HepG2 (cell line): Measurements from ENCODE around the gene VSTM2A. TPM values are rescaled to one million over a fixed set of nuclear protein-coding genes. Genes with fewer than 3 reads are reported as not detected.

Experiments used
- CBX5 ChIP-seq: sonication (generic); formaldehyde crosslinking; IDR thresholded peaks from 2 replicates; pipeline ENCODE4 v1.4.0; 2020; ENCODE audit warnings: missing genetic modification reagents, borderline replicate concordance
- FLYWCH1 ChIP-seq: sonication (generic); formaldehyde crosslinking; IDR thresholded peaks from 2 replicates; pipeline ENCODE4 v1.8.1; 2023; ENCODE audit warnings: mild to moderate bottlenecking, missing genetic modification reagents
- FOSL2 ChIP-seq: sonication (generic); formaldehyde crosslinking; IDR thresholded peaks from 2 replicates; pipeline ENCODE4 v1.4.0; 2020; ENCODE audit warnings: missing genetic modification reagents
- GABPB1 ChIP-seq: IDR thresholded peaks from 2 replicates; pipeline ENCODE4 v1.6.1; 2016; ENCODE audit warnings: mild to moderate bottlenecking, missing genetic modification reagents, moderate library complexity, missing compliant biosample characterization
- GATA4 ChIP-seq: sonication (generic); IDR thresholded peaks from 2 replicates; pipeline ENCODE4 v1.6.1; 2016; ENCODE audit warnings: antibody characterized with exemption, low read depth, borderline replicate concordance
- MATR3 ChIP-seq: sonication (generic); formaldehyde crosslinking; IDR thresholded peaks from 2 replicates; pipeline ENCODE4 v1.4.0; 2020; ENCODE audit warnings: missing genetic modification reagents
- NR2F6 ChIP-seq, 2 experiments: IDR thresholded peaks; 2 replicates each; pipeline ENCODE4 v1.6.1; 2016; ENCODE audit warnings: antibody characterized with exemption in 1 of 2, mild to moderate bottlenecking in 1 of 2
- POGZ ChIP-seq: sonication (generic); formaldehyde crosslinking; IDR thresholded peaks from 2 replicates; pipeline ENCODE4 v1.4.0; 2020; ENCODE audit warnings: mild to moderate bottlenecking, missing genetic modification reagents
- SAFB2 ChIP-seq: sonication (generic); formaldehyde crosslinking; IDR thresholded peaks from 2 replicates; pipeline ENCODE4 v1.5.1; 2020; ENCODE audit warnings: missing genetic modification reagents, low read depth, mild to moderate bottlenecking, borderline replicate concordance
- SMAD1 ChIP-seq: sonication (generic); formaldehyde crosslinking; IDR thresholded peaks from 2 replicates; pipeline ENCODE4 v1.4.0; 2020; ENCODE audit warnings: missing genetic modification reagents, low read depth, mild to moderate bottlenecking, borderline replicate concordance
- TBL1XR1 ChIP-seq: fragments of 150-350 bp; IDR thresholded peaks from 2 replicates; pipeline ENCODE4 v1.6.1; 2014; ENCODE audit warnings: borderline replicate concordance, low read length; ENCODE audit not compliant: partially characterized antibody
- ZFP36L2 ChIP-seq: sonication (generic); formaldehyde crosslinking; IDR thresholded peaks from 2 replicates; pipeline ENCODE4 v1.4.0; 2020; ENCODE audit warnings: missing genetic modification reagents
- ZMYM3 ChIP-seq: sonication (generic); formaldehyde crosslinking; IDR thresholded peaks from 2 replicates; pipeline ENCODE4 v1.5.1; 2020; ENCODE audit warnings: mild to moderate bottlenecking, missing genetic modification reagents
- ZNF460 ChIP-seq: sonication (generic); formaldehyde crosslinking; IDR thresholded peaks from 2 replicates; pipeline ENCODE4 v1.5.1; 2020; ENCODE audit warnings: missing genetic modification reagents, mild to moderate bottlenecking, borderline replicate concordance
- ZNF883 ChIP-seq: sonication (generic); formaldehyde crosslinking; IDR thresholded peaks from 2 replicates; pipeline ENCODE4 v1.5.1; 2020; ENCODE audit warnings: mild to moderate bottlenecking, missing genetic modification reagents; ENCODE audit errors: not compliant biosample characterization
- ZNF891 ChIP-seq: sonication (generic); formaldehyde crosslinking; IDR thresholded peaks from 2 replicates; pipeline ENCODE4 v1.5.0; 2020; ENCODE audit warnings: mild to moderate bottlenecking, missing genetic modification reagents
- polyA plus RNA-seq, 8 experiments: library from polyadenylated mRNA; depleted of rRNA in 3 of 8; stranded (reverse) in 7 of 8; unstranded in 1 of 8; fragments of >200 nt; fragmentation: Illumina TruSeq in 4 of 8; extraction: Trizol in 4 of 8; gene quantifications; 2 replicates each; pipeline versions ENCODE4 v1.2.1 to v1.2.3, GENCODE V29; 2011 to 2016; ENCODE audit warnings: low read depth in 4 of 8, missing spikeins in 1 of 8, mixed read lengths in 1 of 8; ENCODE audit not compliant: insufficient read depth in 1 of 8
- total RNA-seq, 5 experiments: library from RNA; depleted of rRNA; stranded (reverse); fragments of >200 nt; fragmentation: Illumina TruSeq; extraction: Trizol; gene quantifications; 2 replicates each; pipeline ENCODE4 v1.2.3, GENCODE V29; 2016; ENCODE audit warnings: low read depth in 1 of 5
- TF ChIP-seq, protein P1 (sequence below): sonication (generic); formaldehyde crosslinking; IDR thresholded peaks from 2 replicates; pipeline ENCODE4 v1.4.0; 2020; ENCODE audit warnings: missing genetic modification reagents
- TF ChIP-seq, protein P2 (sequence below): sonication (generic); formaldehyde crosslinking; IDR thresholded peaks from 2 replicates; pipeline ENCODE4 v1.4.0; 2020; ENCODE audit warnings: missing genetic modification reagents
- TF ChIP-seq, protein P3 (sequence below): sonication (generic); formaldehyde crosslinking; IDR thresholded peaks from 2 replicates; pipeline ENCODE4 v1.8.1; 2023; ENCODE audit warnings: mild to moderate bottlenecking, moderate library complexity, missing genetic modification reagents

The VSTM2A gene
- total and polyA plus RNA-seq, 2 of the 13 experiments (the other 11 are each of a cell fraction or from before 2014, with no cell fraction given), result not detected

DNA sequence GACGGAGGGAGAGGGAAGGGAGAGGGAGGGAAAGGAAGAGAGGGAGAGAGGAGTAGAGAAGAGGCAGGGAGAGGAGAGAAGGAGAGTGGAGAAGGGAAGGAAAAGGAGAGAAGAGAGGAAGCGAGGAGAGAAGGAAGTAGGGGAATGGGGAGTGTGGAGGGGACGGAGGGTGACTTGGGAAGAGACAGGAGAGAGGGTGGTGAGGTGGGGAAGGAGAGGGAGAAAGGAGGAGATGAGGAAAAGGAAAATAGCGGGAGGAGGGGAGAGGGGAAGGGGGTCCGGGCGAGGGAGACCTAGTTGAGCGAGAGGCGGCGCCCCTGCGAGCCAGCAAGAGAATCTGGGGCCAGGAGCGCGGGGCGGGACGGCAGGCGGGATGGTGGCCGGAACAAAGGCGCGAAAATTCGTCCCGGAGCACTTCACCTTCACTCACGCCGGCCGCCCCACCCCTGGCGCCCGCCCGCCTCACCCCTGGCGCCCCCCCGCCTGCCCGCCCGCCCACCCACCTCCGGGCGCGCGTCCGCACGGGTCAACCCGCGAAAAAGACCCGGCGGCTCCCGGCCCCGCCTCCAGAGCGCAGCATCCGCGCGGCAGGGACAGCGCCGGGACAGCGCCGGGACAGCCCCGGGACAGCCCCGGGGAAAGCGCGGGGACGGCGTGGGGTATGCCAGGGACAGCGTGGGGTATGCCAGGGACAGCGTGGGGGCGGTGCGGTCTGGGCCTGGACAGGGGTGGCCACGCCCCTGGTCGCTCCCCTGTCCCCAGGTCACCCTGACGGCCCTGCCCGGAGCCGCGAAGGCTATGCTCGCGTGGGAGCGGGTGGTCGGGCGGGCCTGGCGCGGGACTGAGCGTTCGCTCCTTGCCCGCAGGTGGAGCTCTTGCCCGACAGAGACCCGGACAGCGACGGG, 4.2 kb downstream of the VSTM2A start (continued):
- TF ChIP-seq TBL1XR1, result no peak
- TF ChIP-seq ZNF883 (CRISPR knock-in tag), result no peak
- no peak for TF ChIP-seq CBX5 (CRISPR knock-in tag)
- TF ChIP-seq ZNF460 (CRISPR knock-in tag), result no peak
- no peak for TF ChIP-seq FOSL2 (CRISPR knock-in tag)
- TF ChIP-seq FLYWCH1 (CRISPR knock-in tag), result no peak
- TF ChIP-seq, protein P1, sequence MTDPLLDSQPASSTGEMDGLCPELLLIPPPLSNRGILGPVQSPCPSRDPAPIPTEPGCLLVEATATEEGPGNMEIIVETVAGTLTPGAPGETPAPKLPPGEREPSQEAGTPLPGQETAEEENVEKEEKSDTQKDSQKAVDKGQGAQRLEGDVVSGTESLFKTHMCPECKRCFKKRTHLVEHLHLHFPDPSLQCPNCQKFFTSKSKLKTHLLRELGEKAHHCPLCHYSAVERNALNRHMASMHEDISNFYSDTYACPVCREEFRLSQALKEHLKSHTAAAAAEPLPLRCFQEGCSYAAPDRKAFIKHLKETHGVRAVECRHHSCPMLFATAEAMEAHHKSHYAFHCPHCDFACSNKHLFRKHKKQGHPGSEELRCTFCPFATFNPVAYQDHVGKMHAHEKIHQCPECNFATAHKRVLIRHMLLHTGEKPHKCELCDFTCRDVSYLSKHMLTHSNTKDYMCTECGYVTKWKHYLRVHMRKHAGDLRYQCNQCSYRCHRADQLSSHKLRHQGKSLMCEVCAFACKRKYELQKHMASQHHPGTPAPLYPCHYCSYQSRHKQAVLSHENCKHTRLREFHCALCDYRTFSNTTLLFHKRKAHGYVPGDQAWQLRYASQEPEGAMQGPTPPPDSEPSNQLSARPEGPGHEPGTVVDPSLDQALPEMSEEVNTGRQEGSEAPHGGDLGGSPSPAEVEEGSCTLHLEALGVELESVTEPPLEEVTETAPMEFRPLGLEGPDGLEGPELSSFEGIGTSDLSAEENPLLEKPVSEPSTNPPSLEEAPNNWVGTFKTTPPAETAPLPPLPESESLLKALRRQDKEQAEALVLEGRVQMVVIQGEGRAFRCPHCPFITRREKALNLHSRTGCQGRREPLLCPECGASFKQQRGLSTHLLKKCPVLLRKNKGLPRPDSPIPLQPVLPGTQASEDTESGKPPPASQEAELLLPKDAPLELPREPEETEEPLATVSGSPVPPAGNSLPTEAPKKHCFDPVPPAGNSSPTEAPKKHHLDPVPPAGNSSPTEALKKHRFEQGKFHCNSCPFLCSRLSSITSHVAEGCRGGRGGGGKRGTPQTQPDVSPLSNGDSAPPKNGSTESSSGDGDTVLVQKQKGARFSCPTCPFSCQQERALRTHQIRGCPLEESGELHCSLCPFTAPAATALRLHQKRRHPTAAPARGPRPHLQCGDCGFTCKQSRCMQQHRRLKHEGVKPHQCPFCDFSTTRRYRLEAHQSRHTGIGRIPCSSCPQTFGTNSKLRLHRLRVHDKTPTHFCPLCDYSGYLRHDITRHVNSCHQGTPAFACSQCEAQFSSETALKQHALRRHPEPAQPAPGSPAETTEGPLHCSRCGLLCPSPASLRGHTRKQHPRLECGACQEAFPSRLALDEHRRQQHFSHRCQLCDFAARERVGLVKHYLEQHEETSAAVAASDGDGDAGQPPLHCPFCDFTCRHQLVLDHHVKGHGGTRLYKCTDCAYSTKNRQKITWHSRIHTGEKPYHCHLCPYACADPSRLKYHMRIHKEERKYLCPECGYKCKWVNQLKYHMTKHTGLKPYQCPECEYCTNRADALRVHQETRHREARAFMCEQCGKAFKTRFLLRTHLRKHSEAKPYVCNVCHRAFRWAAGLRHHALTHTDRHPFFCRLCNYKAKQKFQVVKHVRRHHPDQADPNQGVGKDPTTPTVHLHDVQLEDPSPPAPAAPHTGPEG, result peak; percentile 66; the same call in 1 of the 2 replicates
- no peak for TF ChIP-seq GATA4
- peak; percentile 45; the same call in 1 of the 2 replicates for TF ChIP-seq GABPB1 (CRISPR knock-in tag)
- 0 out of 2 replicates have a peak, but pooled peaks have one; percentile 13 for TF ChIP-seq POGZ (CRISPR knock-in tag)
- TF ChIP-seq, protein P2, sequence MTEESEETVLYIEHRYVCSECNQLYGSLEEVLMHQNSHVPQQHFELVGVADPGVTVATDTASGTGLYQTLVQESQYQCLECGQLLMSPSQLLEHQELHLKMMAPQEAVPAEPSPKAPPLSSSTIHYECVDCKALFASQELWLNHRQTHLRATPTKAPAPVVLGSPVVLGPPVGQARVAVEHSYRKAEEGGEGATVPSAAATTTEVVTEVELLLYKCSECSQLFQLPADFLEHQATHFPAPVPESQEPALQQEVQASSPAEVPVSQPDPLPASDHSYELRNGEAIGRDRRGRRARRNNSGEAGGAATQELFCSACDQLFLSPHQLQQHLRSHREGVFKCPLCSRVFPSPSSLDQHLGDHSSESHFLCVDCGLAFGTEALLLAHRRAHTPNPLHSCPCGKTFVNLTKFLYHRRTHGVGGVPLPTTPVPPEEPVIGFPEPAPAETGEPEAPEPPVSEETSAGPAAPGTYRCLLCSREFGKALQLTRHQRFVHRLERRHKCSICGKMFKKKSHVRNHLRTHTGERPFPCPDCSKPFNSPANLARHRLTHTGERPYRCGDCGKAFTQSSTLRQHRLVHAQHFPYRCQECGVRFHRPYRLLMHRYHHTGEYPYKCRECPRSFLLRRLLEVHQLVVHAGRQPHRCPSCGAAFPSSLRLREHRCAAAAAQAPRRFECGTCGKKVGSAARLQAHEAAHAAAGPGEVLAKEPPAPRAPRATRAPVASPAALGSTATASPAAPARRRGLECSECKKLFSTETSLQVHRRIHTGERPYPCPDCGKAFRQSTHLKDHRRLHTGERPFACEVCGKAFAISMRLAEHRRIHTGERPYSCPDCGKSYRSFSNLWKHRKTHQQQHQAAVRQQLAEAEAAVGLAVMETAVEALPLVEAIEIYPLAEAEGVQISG (CRISPR knock-in tag), result 0 out of 2 replicates have a peak, but pooled peaks have one; percentile 33
- TF ChIP-seq ZMYM3 (CRISPR knock-in tag), result no peak
- no peak for TF ChIP-seq SAFB2
- no peak for TF ChIP-seq ZFP36L2
- no peak for TF ChIP-seq NR2F6 (IDR thresholded peaks at IDR 0.05)
- no peak for TF ChIP-seq NR2F6 (CRISPR knock-in tag; IDR thresholded peaks at IDR 0.05)
- TF ChIP-seq, protein P3, sequence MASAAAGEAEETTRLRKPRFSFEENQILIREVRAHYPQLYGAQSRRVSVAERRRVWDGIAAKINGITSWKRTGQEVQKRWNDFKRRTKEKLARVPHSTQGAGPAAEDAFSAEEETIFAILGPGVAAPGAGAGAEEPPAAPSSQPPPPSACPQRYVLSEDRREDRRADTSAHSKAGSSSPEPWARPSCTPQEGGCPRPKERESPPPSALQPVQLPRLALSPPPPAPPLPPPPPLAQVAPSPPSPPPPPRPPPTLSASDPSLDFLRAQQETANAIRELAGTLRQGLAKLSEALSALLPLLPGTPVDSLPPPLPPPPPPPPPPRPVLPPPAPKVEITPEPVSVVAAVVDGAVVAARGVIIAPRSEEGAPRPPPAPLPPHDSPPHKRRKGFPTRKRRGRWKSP (CRISPR knock-in tag), result peak; percentile 62; the same call in 1 of the 2 replicates
- TF ChIP-seq MATR3, result no peak
- no peak for TF ChIP-seq ZNF891 (CRISPR knock-in tag)
- TF ChIP-seq SMAD1, result no peak
